Panc1 (cell line): Measurements from ENCODE around the gene DPYD. TPM values are rescaled to one million over a fixed set of nuclear protein-coding genes. Genes with fewer than 3 reads are reported as not detected.

Experiments
- ATAC-seq: fragments of 200-7000 bp; cut with Tn5 transposase; 2 replicates; pipeline ENCODE4 v1.9.1; 2020; ENCODE audit warnings: mild to moderate bottlenecking, moderate library complexity
- BruUV-seq: library from RNA; stranded (reverse); fragments of 400-500 nt; replicated peaks from 2 replicates; lab custom pipeline; 2021; lab: Mats Ljungman, UMichigan
- CTCF ChIA-PET: fragments of 300-600 bp; sonication (Branson Sonifier 250); formaldehyde crosslinking; loops from one replicate; lab custom pipeline; 2022; ENCODE audit warnings: antibody characterized with exemption; lab: Charles Lee
- POLR2A ChIA-PET: fragments of 300-600 bp; sonication (Branson Sonifier 250); formaldehyde crosslinking; loops from one replicate; lab custom pipeline; 2022; ENCODE audit warnings: antibody characterized with exemption; lab: Charles Lee
- DNase-seq: peaks from one replicate; pipeline ENCODE4 v3.0.0-alpha.2; 2010; ENCODE audit warnings: low read depth, low spot score
- H3K27ac ChIP-seq: 2 replicates; pipeline ENCODE4 v1.5.1; 2011; ENCODE audit warnings: mild to moderate bottlenecking, low read length, inconsistent platforms
- H3K27me3 ChIP-seq: fragments of 200-500 bp; sonication (Bioruptor generic); 2 replicates; pipeline ENCODE4 v1.6.0; 2014; ENCODE audit warnings: low read length, inconsistent platforms; ENCODE audit not compliant: control insufficient read depth, insufficient read depth
- H3K36me3 ChIP-seq: fragments of 200-500 bp; sonication (Bioruptor generic); 2 replicates; pipeline ENCODE4 v1.5.1; 2014; ENCODE audit warnings: inconsistent platforms, mild to moderate bottlenecking, low read length, moderate library complexity; ENCODE audit not compliant: control insufficient read depth, insufficient read depth
- H3K4me1 ChIP-seq: 2 replicates; pipeline ENCODE4 v1.5.1; 2011; ENCODE audit warnings: inconsistent platforms, mild to moderate bottlenecking, low read length, moderate library complexity; ENCODE audit not compliant: control insufficient read depth, insufficient read depth
- H3K4me3 ChIP-seq, 2 experiments: 2 replicates each; pipeline ENCODE4 v1.5.1; 2011 to 2012; ENCODE audit warnings: low read depth in 2 of 2, low read length in 2 of 2, mild to moderate bottlenecking in 2 of 2, inconsistent platforms in 1 of 2, moderate library complexity in 1 of 2
- H3K9me3 ChIP-seq: fragments of 200-500 bp; sonication (Bioruptor generic); 2 replicates; pipeline ENCODE4 v1.5.1; 2014; ENCODE audit warnings: low read depth, mild to moderate bottlenecking, inconsistent platforms, low read length, moderate library complexity; ENCODE audit not compliant: control insufficient read depth, insufficient read depth
- CTCF ChIP-seq: fragments of 450-650 bp; IDR thresholded peaks from 2 replicates; pipeline ENCODE4 v1.5.1; 2017; ENCODE audit warnings: mild to moderate bottlenecking
- POLR2AphosphoS5 ChIP-seq: IDR thresholded peaks from 2 replicates; pipeline ENCODE4 v1.6.1; 2012; ENCODE audit warnings: mild to moderate bottlenecking, low read depth, low read length, moderate library complexity
- SIN3A ChIP-seq: IDR thresholded peaks from 2 replicates; pipeline ENCODE4 v1.6.1; 2012; ENCODE audit warnings: low read depth, mild to moderate bottlenecking, low read length, moderate library complexity, borderline replicate concordance; ENCODE audit not compliant: insufficient read depth
- TCF7L2 ChIP-seq: IDR thresholded peaks from 2 replicates; pipeline ENCODE4 v1.6.1; 2011; ENCODE audit warnings: mild to moderate bottlenecking, low read depth, low read length, inconsistent platforms
- in situ Hi-C: cut with HindIII; loops from 2 replicates; pipeline ENCODE4 v1.10.0; 2016; ENCODE audit warnings: low sequenced_read_pairs, low pct_unique_long_range_greater_than_20kb
- intact Hi-C: fragments of 100-400 bp; cut with micrococcal nuclease; formaldehyde crosslinking; loops from one replicate; pipeline ENCODE4 v1.10.0; 2022; ENCODE audit not compliant: unreplicated experiment
- total RNA-seq: library from RNA; stranded (reverse); gene quantifications from one replicate; pipeline ENCODE4 v1.2.1, GENCODE V29; 2021; ENCODE audit not compliant: unreplicated experiment
- TF ChIP-seq, protein P1 (sequence below), 2 experiments: IDR thresholded peaks; 2 replicates each; pipeline ENCODE4 v1.6.1; 2011 to 2012; ENCODE audit warnings: low read depth in 2 of 2, control low read depth in 1 of 2, low read length in 1 of 2, mild to moderate bottlenecking in 1 of 2, moderate library complexity in 1 of 2; ENCODE audit not compliant: insufficient read depth in 1 of 2

The DPYD gene
- total RNA-seq, 1 experiment from 2014 or later, result 2.0 TPM

DNA sequence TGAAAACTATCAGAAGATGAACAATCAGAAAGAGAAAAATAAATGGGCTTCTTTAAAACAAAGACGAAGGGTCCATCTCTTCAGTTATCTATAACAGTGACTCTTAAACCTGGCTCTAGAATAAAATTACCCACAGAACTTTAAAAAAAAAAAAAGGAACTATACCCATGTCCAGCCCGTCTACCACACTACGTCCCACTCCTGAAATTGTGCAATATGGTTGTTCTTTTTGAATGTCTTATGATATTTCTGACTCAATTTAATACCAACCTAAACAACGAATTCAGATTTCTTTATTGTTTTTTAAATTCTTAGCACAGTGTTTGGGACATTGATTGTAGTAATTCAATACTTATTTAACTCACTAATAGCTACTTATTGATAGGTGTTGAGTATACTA is 246.3 kb downstream of the DPYD start:
- Histone ChIP-seq H3K4me3 (no peak overlapping the region), H3K27ac (no peak overlapping the region), H3K4me1 (no peaks in the 10 kb centered on the region), H3K36me3 (no peaks in the 10 kb centered on the region), H3K27me3 (no peaks in the 10 kb centered on the region), H3K9me3 (no peaks in the 10 kb centered on the region)
- intact Hi-C loops, result no loop called here
- DNase-seq (no peak), ATAC-seq (no peak)
- TF ChIP-seq CTCF (no peak), POLR2AphosphoS5 (no peak), TCF7L2 (no peak), SIN3A (no peak)
- TF ChIP-seq, protein P1, sequence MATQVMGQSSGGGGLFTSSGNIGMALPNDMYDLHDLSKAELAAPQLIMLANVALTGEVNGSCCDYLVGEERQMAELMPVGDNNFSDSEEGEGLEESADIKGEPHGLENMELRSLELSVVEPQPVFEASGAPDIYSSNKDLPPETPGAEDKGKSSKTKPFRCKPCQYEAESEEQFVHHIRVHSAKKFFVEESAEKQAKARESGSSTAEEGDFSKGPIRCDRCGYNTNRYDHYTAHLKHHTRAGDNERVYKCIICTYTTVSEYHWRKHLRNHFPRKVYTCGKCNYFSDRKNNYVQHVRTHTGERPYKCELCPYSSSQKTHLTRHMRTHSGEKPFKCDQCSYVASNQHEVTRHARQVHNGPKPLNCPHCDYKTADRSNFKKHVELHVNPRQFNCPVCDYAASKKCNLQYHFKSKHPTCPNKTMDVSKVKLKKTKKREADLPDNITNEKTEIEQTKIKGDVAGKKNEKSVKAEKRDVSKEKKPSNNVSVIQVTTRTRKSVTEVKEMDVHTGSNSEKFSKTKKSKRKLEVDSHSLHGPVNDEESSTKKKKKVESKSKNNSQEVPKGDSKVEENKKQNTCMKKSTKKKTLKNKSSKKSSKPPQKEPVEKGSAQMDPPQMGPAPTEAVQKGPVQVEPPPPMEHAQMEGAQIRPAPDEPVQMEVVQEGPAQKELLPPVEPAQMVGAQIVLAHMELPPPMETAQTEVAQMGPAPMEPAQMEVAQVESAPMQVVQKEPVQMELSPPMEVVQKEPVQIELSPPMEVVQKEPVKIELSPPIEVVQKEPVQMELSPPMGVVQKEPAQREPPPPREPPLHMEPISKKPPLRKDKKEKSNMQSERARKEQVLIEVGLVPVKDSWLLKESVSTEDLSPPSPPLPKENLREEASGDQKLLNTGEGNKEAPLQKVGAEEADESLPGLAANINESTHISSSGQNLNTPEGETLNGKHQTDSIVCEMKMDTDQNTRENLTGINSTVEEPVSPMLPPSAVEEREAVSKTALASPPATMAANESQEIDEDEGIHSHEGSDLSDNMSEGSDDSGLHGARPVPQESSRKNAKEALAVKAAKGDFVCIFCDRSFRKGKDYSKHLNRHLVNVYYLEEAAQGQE (IDR thresholded peaks at IDR 0.05; ENCODE audit: insufficient read depth in 1 of 2, low read depth in 2 of 2, low read length in 1 of 2), result no peak
- POLR2A ChIA-PET, result no interaction called here
- in situ Hi-C loops, result no loop called here
- no TSS peak for BruUV-seq
- CTCF ChIA-PET, result no interaction called here

DNA sequence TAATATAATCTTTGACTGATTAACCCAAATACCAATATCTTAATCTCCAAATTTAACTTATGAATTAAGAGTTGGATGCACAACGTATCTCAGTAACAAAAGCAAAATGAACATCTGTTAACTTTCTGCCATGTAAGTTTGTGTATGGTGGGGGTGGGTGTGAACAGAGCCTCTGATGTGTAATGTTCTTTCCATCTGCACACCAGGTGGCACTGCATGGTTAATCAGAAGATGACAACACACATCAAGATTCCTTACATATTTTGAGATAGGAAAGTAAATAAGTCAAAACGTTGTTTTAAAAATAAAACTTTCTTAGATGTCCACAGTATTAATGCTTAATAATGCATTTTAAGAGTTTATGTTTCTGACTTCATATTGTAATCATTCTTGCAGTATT is 251.9 kb downstream of the DPYD start:
- in situ Hi-C loops, result no loop called here
- no peaks in the 10 kb centered on the region for H3K4me1 ChIP-seq
- no peak overlapping the region for H3K4me3 ChIP-seq
- CTCF ChIA-PET, result no interaction called here
- no peaks in the 10 kb centered on the region for H3K9me3 ChIP-seq
- no peaks in the 10 kb centered on the region for H3K27me3 ChIP-seq
- H3K36me3 ChIP-seq, result no peaks in the 10 kb centered on the region
- intact Hi-C loops, result no loop called here
- H3K27ac ChIP-seq, result no peak overlapping the region
- no peak for ATAC-seq
- no TSS peak for BruUV-seq
- POLR2A ChIA-PET, result no interaction called here
- peak; percentile 7 for DNase-seq
- TF ChIP-seq CTCF, result peak; percentile 16; the same call in 1 of the 2 replicates
- TF ChIP-seq, protein P1 (IDR thresholded peaks at IDR 0.05; ENCODE audit: insufficient read depth in 1 of 2, low read depth in 2 of 2, low read length in 1 of 2), result no peak
